ENCODE measurements around the gene ZSWIM4. TPM values are rescaled to one million over a fixed set of nuclear protein-coding genes. Genes with fewer than 3 reads are reported as not detected.
A peak's percentile ranks its signal among the peaks of the same experiment; 100 is the strongest.

The ZSWIM4 gene
- total RNA-seq, 1 experiment from 2014 or later = 2.9 TPM

- Histone ChIP-seq H3K27ac (peak overlapping the region; percentile 91), H3K36me3 (no peaks in the 10 kb centered on the region), H3K4me3 (no peak overlapping the region), H3K27me3 (replicated peaks) (no peaks in the 10 kb centered on the region), H3K9me3 (replicated peaks) (no peaks in the 10 kb centered on the region), H3K4me1 (replicated peaks) (peaks cover 14% of the 10 kb centered on the region)
- peak; percentile 94 to 97 for DNase-seq (ENCODE audit: low read depth in 1 of 2, low spot score in 2 of 2)
Observed at GRCh38 chr19:13880059-13881043, 85.1 kb downstream of the ZSWIM4 start.

DNA sequence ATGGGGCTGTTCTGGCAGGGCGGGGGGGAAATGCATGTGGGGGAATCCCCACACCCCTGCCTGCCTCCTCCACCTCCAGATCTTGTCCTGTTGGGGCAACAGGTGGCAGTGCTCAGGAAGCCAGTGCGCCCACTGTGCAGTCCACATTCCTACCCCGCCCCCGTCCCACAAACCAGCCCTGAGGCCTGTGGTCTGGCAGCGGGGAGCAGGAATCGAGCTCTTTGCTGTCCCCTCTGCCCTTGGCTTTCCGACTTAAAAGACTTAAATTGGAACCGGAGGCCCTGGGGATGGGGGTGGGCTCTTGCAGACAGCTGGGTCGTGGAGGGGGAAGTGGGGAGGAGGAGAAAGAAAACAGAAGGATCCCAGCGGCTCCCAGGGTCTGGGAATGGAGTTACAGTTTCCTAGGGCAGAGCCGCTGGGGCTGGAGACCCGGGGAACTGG, 86.0 kb downstream of the ZSWIM4 start:
- DNase-seq (ENCODE audit: low read depth in 1 of 2, low spot score in 2 of 2) = no peak

More for the DNA sequence above, 86.0 kb downstream of the ZSWIM4 start:
- Histone ChIP-seq H3K27me3 (replicated peaks) (no peaks in the 10 kb centered on the region), H3K4me3 (no peak overlapping the region), H3K27ac (no peak overlapping the region), H3K9me3 (replicated peaks) (no peaks in the 10 kb centered on the region), H3K4me1 (replicated peaks) (peaks cover 14% of the 10 kb centered on the region), H3K36me3 (no peaks in the 10 kb centered on the region)

Other genes starting within 250 kb of the ZSWIM4 start
- gene MRI1, start 30.9 kb upstream of the ZSWIM4 start, total RNA-seq (2014; rRNA removed; shearing (Covaris generic)) = 34.4 and 45.4 TPM in 2 replicates
- gene C19orf53, start 21.0 kb upstream of the ZSWIM4 start, total RNA-seq (2014; rRNA removed; shearing (Covaris generic)) = 167 and 195 TPM in 2 replicates
- 0.50 TPM in 1 of 2 replicates, not detected in the other for gene NANOS3, start 81.7 kb downstream of the ZSWIM4 start, total RNA-seq (2014; rRNA removed; shearing (Covaris generic))
- gene BRME1, start 110.7 kb downstream of the ZSWIM4 start, total RNA-seq (2014; rRNA removed; shearing (Covaris generic)) = 0.21 TPM in 1 of 2 replicates, not detected in the other
- 12.3 and 18.3 TPM in 2 replicates for gene CC2D1A, start 110.8 kb downstream of the ZSWIM4 start, total RNA-seq (2014; rRNA removed; shearing (Covaris generic))
- 0.53 TPM in 1 of 2 replicates, not detected in the other for gene PODNL1, start 143.0 kb downstream of the ZSWIM4 start, total RNA-seq (2014; rRNA removed; shearing (Covaris generic))
- 28.2 and 29.1 TPM in 2 replicates for gene DCAF15, start 157.1 kb downstream of the ZSWIM4 start, total RNA-seq (2014; rRNA removed; shearing (Covaris generic))
- gene RFX1, start 210.9 kb downstream of the ZSWIM4 start, total RNA-seq (2014; rRNA removed; shearing (Covaris generic)) = 2.6 and 3.6 TPM in 2 replicates
- gene RLN3, start 232.7 kb downstream of the ZSWIM4 start, total RNA-seq (2014; rRNA removed; shearing (Covaris generic)) = not detected in 2 replicates
- gene IL27RA, start 236.3 kb downstream of the ZSWIM4 start, total RNA-seq (2014; rRNA removed; shearing (Covaris generic)) = 2.0 and 4.0 TPM in 2 replicates

All from SJSA1 (cell line).